Measurements from ENCODE around the gene CELF2.
A peak's percentile ranks its signal among the peaks of the same experiment; 100 is the strongest.

Gene CELF2

GRCh38 chr10:10977226-10977956 lies 40.3 kb upstream of the CELF2 start:
- TF ChIP-seq CTCF (IDR thresholded peaks at IDR 0.05), result no peak
- H3K4me3 ChIP-seq, result no peak overlapping the region
- no peaks in the 10 kb centered on the region for H3K36me3 ChIP-seq
- H3K9me3 ChIP-seq, result no peaks in the 10 kb centered on the region
- no peaks in the 10 kb centered on the region for H3K4me1 ChIP-seq
- intact Hi-C loops (cut with DNase I; ENCODE audit: low total_unique reads), result no loop called here
- DNase-seq, result peak in 1 of 2 donors; percentile 32
- H3K27me3 ChIP-seq, result no peaks in the 10 kb centered on the region
- H3K27ac ChIP-seq, result no peak overlapping the region

GRCh38 chr10:10977978-10978377 lies 39.7 kb upstream of the CELF2 start:
- H3K4me1 ChIP-seq, result no peaks in the 10 kb centered on the region

GRCh38 chr10:10985361-10985760 lies 32.3 kb upstream of the CELF2 start:
- no peak for DNase-seq
- no peaks in the 10 kb centered on the region for H3K27me3 ChIP-seq
- H3K4me1 ChIP-seq, result no peaks in the 10 kb centered on the region
- intact Hi-C loops (cut with DNase I; ENCODE audit: low total_unique reads), result no loop called here
- no peaks in the 10 kb centered on the region for H3K36me3 ChIP-seq
- no peak for TF ChIP-seq CTCF (IDR thresholded peaks at IDR 0.05)
- H3K4me3 ChIP-seq, result no peak overlapping the region
- H3K27ac ChIP-seq, result no peak overlapping the region
- H3K9me3 ChIP-seq, result no peaks in the 10 kb centered on the region

More at GRCh38 chr10:10977978-10978377, 39.7 kb upstream of the CELF2 start:
- no peak overlapping the region for H3K27ac ChIP-seq
- no peak overlapping the region for H3K4me3 ChIP-seq
- intact Hi-C loops (cut with DNase I; ENCODE audit: low total_unique reads), result no loop called here
- no peak for TF ChIP-seq CTCF (IDR thresholded peaks at IDR 0.05)
- no peaks in the 10 kb centered on the region for H3K36me3 ChIP-seq
- no peaks in the 10 kb centered on the region for H3K27me3 ChIP-seq
- DNase-seq, result no peak
- H3K9me3 ChIP-seq, result no peaks in the 10 kb centered on the region

GRCh38 chr10:10986606-10987005 lies 31.1 kb upstream of the CELF2 start:
- TF ChIP-seq CTCF (IDR thresholded peaks at IDR 0.05), result no peak
- intact Hi-C loops (cut with DNase I; ENCODE audit: low total_unique reads), result no loop called here
- no peak overlapping the region for H3K4me3 ChIP-seq
- H3K27ac ChIP-seq, result no peak overlapping the region
- H3K9me3 ChIP-seq, result no peaks in the 10 kb centered on the region
- DNase-seq, result no peak
- no peaks in the 10 kb centered on the region for H3K4me1 ChIP-seq
- H3K27me3 ChIP-seq, result no peaks in the 10 kb centered on the region
- H3K36me3 ChIP-seq, result no peaks in the 10 kb centered on the region

- no peaks in the 10 kb centered on the region for H3K9me3 ChIP-seq
- no peaks in the 10 kb centered on the region for H3K4me1 ChIP-seq
- intact Hi-C loops (cut with DNase I; ENCODE audit: low total_unique reads), result no loop called here
- H3K27me3 ChIP-seq, result no peaks in the 10 kb centered on the region
- H3K4me3 ChIP-seq, result no peak overlapping the region
- no peak overlapping the region for H3K27ac ChIP-seq
- TF ChIP-seq CTCF (IDR thresholded peaks at IDR 0.05), result no peak
- H3K36me3 ChIP-seq, result no peaks in the 10 kb centered on the region
- no peak for DNase-seq
Measured at GRCh38 chr10:10987111-10987510, 30.6 kb upstream of the CELF2 start.
